Sciatic nerve (tissue), 2 donors: ENCODE data around the gene MYH15. TPM values are rescaled to one million over a fixed set of nuclear protein-coding genes. Genes with fewer than 3 reads are reported as not detected.

Experiments
- ATAC-seq: fragments of 200-7000 bp; cut with Tn5 transposase; one replicate; pipeline ENCODE4 v1.9.1; 2020; ENCODE audit warnings: mild to moderate bottlenecking, moderate library complexity
- DNase-seq: peaks from one replicate; pipeline ENCODE4 v3.0.0-alpha.2; 2020; ENCODE audit warnings: low spot score
- intact Hi-C: fragments of 100-400 bp; cut with DNase I; formaldehyde crosslinking; loops from one replicate; pipeline ENCODE4 v1.14.2; 2022
- total RNA-seq: library from RNA; stranded (reverse); fragmentation: NEBNext Ultra II Directional; extraction: Animal tissue kit (Norgen Biotek cat#: 25700); gene quantifications from one replicate; pipeline ENCODE4 v1.2.1, GENCODE V29; 2021
- donor health status: DM: no; HTN: no; CAD: no.
- donor health status: DM: no; HTN: no; CAD: no.

MYH15 gene
- total RNA-seq, 1 donor from 2014 or later: 0.58 TPM

GRCh38 chr3:108377384-108377783, 133.0 kb downstream of the MYH15 start:
- intact Hi-C loops: no loop called here
- no peak for ATAC-seq
- DNase-seq: no peak

GRCh38 chr3:108376026-108376425, 134.4 kb downstream of the MYH15 start:
- DNase-seq: no peak
- ATAC-seq: no peak
- intact Hi-C loops: no loop called here

- ATAC-seq: no peak
- intact Hi-C loops: no loop called here
- no peak for DNase-seq
Observed at GRCh38 chr3:108359011-108359410, 151.4 kb downstream of the MYH15 start.

DNA sequence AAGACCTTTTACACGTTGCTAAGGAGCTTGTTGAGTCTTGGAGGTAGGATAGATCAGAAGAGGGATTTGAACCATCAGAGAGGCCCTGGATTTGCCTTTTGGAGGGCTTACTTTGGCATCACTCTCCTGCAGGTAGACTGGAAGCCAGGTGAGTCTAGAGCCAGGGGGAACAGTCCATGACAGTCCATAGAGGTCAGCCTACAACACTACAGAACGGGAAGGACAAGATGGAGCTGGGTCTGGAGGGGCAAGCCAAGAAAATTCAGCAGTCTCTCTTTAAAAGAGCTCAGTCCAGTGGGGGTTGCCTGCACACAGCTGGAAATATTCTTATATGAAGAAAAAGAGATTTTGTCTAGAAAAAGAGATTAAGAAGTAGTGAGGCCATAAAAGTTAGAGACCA, 153.4 kb downstream of the MYH15 start:
- ATAC-seq: no peak
- intact Hi-C loops: no loop called here

GRCh38 chr3:108354562-108354961, 155.8 kb downstream of the MYH15 start:
- intact Hi-C loops: no loop called here
- ATAC-seq: no peak
- DNase-seq: no peak

More for the DNA sequence above, 153.4 kb downstream of the MYH15 start:
- DNase-seq: no peak

- intact Hi-C loops: no loop called here
- no peak for ATAC-seq
- DNase-seq: no peak
Observed at GRCh38 chr3:108352176-108352575, 158.2 kb downstream of the MYH15 start.

GRCh38 chr3:108346301-108347227, 163.8 kb downstream of the MYH15 start:
- DNase-seq (no peak), ATAC-seq (no peak)
- intact Hi-C loops: no loop called here

GRCh38 chr3:108345492-108346205, 164.7 kb downstream of the MYH15 start:
- ATAC-seq (no peak), DNase-seq (no peak)
- intact Hi-C loops: no loop called here

- DNase-seq: no peak
- no peak for ATAC-seq
- intact Hi-C loops: no loop called here
Observed at GRCh38 chr3:108343491-108343890, 166.9 kb downstream of the MYH15 start.

GRCh38 chr3:108342837-108343486, 167.4 kb downstream of the MYH15 start:
- DNase-seq (no peak), ATAC-seq (no peak)
- intact Hi-C loops: no loop called here

DNA sequence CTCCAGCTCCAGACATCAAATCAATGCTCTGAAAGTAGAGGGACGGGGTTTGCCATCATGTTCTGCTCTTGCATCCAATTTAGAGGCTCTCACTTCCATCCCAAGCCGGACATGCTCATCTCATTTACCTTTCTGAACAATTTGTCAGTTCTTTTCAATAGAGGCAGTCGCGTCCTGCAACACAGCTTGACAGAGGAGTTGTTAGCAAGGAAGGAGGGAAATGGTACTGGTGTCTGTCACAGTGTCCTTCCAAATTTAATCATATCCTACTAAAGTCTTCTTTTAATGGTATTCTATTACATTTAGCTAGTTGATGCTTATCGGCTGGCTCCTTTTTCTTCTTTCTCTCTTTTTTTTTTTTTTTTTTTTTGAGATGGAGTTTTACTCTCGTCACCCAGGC, 168.5 kb downstream of the MYH15 start:
- no peak for DNase-seq
- intact Hi-C loops: no loop called here
- no peak for ATAC-seq

DNA sequence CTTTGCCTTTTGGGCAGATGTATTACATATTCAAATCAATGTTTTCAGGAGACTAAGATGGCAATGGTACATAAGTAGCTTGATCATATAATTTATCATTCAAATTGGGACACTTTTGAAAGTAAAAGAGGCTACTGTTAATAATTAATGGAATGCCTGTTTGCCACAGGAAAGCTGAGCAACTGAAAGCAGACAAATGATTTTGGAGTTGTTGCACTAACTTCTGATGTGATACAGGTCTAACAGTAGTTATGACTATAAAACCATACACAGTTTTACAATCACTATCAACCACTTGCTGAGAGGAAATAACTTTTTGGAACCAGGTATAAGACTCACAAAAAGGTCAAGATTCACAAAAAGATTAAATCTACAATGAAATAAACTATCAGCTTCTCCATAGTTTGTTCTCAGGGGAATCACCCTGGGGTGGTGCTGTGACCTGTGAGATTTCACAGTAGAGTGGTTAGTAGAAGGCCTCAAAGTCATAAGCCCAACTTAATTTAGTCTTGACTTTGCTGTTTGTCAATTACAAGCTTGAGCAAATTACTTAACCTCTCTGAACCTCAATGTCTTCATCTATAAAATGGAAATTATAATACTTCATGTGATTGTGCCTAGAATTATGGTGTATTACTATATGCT, 171.4 kb downstream of the MYH15 start:
- intact Hi-C loops: no loop called here
- ATAC-seq (no peak), DNase-seq (no peak)

DNA sequence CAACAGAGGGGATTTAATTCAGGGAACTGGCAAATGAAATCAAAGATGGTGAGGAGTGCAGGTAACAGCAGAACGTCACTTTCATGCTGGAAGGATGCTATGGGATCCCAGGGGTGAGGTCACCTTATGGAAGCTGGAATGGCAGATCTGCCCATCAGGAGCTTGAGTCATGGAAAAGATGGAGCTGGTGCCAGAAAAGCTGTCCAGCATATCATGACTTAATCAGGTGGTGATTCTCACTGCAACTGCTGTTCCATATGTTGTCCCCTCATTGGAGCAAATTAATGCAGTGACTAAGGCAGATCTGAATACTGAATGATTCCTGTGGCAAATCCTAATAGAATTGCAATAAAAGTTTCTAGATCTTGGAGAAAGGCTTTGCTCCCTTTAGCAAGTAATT, 175.7 kb downstream of the MYH15 start:
- ATAC-seq (no peak), DNase-seq (no peak)
- intact Hi-C loops: no loop called here

DNA sequence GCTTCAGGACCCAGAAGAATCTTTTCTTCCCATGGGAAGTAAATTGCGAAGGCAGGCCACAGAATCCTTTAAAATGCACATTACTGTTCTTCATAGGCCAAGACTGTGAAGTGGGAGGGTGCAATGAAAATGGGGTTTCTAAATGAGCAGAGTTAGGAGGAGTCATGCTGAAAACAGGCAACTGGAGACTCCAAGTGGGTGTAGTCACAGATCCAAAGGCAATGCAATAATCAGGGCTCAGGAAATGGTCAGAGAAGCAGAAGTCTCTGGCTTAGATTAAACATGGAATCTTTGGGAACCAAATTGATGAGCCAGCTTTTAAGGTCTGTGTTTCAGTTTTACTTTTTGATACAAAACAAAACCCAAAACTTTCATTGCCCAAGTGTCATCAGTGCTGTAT, 176.4 kb downstream of the MYH15 start:
- DNase-seq (no peak), ATAC-seq (no peak)
- intact Hi-C loops: no loop called here

GRCh38 chr3:108331792-108332191, 178.6 kb downstream of the MYH15 start:
- no peak for ATAC-seq
- no peak for DNase-seq
- intact Hi-C loops: no loop called here

Other genes starting within 250 kb of the MYH15 start
- gene HHLA2, start 214.0 kb downstream of the MYH15 start, total RNA-seq: 0.31 TPM
- gene CIP2A, start 78.8 kb upstream of the MYH15 start, total RNA-seq: 5.6 TPM
- 19.8 TPM for gene DZIP3, start 79.1 kb upstream of the MYH15 start, total RNA-seq
- not detected for gene RETNLB, start 246.8 kb upstream of the MYH15 start, total RNA-seq